Stromal cell of bone marrow (primary cell): ENCODE results near the gene INIP.

Experiments used
- DNase-seq: peaks from one replicate; pipeline ENCODE4 v3.0.0-alpha.2; 2012; ENCODE audit warnings: low read depth

INIP gene, protein sequence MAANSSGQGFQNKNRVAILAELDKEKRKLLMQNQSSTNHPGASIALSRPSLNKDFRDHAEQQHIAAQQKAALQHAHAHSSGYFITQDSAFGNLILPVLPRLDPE

GRCh38 chr9:112717661-112718331 is at the start of gene INIP:
TSS of gene INIP (minus strand) at chr9:112718117. CDS start at chr9:112716485, 1,632 bp downstream.
- DNase-seq, result peak; percentile 91

GRCh38 chr9:112765281-112765680 is 47.4 kb upstream of the INIP start:
- DNase-seq, result no peak

DNA sequence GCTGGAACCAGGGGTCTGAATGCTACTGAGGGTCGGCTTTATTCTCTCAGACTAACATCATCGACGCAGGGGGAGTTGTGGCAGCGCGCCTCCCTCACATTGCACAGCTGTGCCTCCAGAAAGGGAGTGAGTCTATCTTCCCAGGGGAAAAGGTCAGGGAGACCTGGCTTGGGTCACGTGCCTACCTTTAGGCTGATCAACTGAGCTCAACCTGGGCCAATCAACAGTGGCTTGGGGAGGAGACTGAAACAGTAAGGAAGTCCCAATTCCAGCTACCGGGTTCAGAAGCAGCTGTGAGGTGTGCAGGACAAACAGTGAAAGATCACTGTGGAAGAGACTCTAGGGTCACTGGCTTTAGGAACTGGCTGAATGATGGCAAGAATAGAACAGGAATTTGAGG is 46.9 kb upstream of the INIP start:
- DNase-seq, result no peak

DNA sequence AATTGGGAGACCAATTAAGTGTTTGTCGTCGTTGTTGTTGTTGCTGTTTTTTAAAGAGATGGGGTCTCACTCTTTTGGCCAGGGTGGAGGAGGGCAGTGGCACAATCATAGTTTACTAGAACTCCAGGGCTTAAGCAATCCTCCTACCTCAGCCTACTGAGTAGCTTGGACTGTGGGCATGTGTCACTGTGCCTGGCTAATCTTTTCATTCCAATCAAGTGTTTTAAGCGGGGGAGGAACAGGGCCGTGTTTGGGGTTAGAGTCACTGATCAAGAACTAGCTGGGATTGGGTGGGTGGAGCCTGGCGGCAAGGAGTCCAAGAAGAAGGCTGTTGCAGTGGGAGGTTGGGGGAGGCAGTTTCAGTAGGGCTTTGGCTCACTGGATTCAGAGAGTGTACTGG is 46.4 kb upstream of the INIP start:
- DNase-seq, result peak; percentile 46

DNA sequence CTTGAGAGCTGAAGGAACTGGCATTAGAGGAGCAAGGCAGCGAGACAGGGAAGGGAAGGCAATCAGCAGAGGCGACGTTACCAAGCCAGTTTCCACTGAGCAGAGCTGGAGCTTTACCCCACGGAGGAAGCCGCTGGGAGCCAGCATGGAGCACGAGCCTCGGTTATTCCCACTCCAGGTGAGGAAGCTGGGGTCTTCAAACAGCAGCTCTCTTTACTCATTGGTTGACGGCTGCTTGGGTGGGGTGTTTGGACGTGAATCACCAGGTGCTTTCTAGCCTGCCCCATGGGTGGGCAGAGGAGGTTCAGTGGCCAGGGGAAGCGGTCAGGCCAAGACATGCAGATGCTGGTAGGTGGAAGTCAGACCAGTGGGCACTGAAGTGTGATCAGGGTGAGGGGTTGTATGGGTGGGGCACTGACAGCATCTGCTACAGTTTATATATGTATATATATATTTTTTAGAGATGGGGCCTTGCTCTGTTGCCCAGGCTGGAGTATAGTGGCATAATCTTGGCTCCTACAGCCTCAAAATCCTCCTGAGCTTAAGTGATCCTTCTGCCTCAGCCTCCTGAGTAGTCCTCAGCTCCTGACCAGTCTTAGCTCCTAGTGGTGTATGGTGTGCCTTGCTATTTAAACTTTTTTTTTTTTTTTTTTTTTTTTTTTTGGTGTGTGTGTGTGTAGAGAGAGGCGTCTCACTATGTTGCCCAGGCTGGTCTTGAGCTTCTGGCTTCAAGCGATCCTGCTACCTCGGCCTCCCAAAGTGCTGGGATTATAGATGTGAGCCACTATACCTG is 45.0 kb upstream of the INIP start:
- no peak for DNase-seq

- no peak for DNase-seq
Measured at GRCh38 chr9:112761912-112762655, 44.2 kb upstream of the INIP start.

DNA sequence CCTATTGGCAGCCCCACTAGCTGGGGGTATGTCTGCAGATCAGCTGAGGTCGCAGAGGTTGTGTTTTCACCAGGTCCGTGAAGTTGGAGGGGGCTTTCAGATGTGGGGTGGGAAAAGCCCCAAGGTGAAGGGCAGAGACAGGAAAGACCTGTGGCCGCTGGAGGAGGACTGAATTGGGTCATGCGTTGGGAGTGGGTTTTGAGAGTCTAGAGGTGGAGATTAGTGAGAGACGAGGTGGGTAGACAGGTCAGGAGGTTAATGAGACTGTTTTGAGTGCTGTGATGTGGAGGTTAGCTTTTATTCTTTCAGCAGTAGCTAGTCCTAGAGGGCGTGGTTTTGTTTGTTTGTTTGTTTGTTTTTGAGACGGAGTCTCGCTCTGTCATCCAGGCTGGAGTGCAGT is 42.9 kb upstream of the INIP start:
- no peak for DNase-seq

DNA sequence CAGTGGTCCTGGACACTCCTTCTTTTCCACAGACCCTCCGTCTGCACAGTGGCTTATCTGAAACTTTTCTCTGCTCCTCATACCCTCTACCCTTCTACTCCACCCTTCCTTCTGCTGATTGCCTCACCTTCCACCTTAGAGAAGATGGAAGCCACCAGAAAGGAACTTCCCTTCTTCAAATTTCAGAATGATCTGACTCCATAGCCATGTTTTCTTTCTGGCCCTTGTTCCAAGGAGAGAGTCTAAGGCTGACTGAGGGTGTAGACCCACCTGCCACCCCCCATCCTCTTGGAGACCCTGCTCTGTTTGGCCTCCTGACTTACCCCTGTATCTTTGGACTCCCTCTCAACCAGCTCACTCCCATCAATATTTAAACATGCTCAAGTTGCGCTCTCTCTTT is 40.0 kb upstream of the INIP start:
- DNase-seq, result no peak

- no peak for DNase-seq
Measured at GRCh38 chr9:112757282-112757883, 39.5 kb upstream of the INIP start.

DNA sequence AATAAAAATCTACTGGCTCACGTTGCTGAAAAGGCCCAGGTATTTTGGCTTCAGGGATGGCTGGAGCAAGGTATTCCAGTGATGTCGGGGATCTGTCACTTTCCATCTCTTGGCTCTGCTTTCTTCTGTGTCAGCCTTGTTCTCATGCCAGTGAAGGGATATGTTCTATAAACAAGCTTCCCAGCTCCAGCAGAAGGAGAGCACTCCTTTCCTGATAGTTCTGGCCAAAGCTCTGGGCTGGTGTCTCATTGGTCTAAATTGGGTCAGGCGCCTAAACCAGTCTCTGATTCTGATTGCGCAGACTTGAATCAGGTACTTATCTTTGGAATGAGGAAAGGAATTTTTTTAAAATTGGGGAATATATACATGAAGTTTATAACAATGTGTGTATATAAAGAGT is 37.8 kb upstream of the INIP start:
- no peak for DNase-seq

DNA sequence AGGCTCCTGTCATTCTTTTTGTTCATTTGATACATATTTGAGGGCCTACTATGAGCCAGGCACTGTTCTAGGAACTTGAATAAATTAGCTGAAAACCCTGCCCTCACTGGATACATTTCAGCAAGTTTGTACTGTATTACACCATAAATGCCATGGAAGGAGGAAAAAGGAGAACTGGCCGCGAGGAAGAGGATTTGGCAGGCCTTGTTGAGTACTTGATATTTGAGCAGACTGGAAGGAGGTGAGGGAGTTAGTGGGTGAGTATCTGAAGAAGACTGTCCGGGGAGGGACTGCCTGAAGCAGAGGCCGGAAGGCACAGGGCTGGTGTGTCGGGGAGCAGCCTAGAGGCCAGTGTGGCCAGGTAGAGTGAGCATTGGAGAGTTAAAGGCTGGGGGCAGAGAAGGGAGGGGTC is 37.1 kb upstream of the INIP start:
- DNase-seq, result no peak

GRCh38 chr9:112754578-112754977 is 36.7 kb upstream of the INIP start:
- no peak for DNase-seq

- DNase-seq, result peak; percentile 75
Measured at GRCh38 chr9:112753725-112754124, 35.8 kb upstream of the INIP start.

GRCh38 chr9:112752334-112753125 is 34.6 kb upstream of the INIP start:
- DNase-seq, result no peak

DNA sequence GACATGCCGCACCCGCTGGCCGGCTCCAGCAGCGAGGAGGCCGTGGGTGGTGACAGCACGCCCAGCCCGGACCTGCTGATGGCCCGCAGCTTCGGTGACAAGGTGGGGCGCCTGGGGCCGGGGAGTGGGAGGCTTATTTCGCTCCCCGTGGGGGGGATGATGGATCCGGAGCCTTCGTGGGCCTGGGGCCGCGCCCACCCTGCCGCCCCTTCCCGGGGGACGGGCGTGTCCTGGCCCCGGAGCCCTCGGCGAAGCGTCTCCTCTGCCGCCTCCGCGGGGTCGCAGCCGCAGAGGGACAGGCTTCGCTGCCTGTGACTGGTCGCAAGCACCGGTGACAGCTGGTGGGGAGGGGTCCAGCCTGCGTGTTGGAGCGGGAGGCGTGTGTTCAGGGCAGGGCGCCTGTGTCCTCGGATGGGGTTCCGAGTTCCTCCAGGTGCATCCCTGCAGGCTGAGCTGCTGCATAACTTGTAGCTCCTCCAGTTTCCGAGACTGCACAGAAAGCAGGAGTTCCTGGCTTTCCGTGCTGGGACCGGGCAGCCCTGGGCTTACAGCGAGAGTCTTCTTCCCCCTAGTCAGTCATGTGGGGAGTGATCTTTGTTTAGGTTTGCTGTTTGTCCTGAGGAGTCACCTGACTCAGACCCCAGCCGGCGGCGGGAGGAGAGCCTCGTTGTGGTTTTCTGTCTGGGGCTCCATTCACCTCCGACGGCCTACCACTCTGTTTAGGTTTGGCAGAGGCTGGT is 33.3 kb upstream of the INIP start:
- no peak for DNase-seq

- no peak for DNase-seq
Measured at GRCh38 chr9:112750764-112751055, 32.8 kb upstream of the INIP start.

GRCh38 chr9:112750016-112750763 is 32.3 kb upstream of the INIP start, which contains the start of gene SNX30:
TSS of gene SNX30 (plus strand) at chr9:112750760. CDS start at chr9:112751002, 242 bp downstream.
- DNase-seq, result peak; percentile 82

DNA sequence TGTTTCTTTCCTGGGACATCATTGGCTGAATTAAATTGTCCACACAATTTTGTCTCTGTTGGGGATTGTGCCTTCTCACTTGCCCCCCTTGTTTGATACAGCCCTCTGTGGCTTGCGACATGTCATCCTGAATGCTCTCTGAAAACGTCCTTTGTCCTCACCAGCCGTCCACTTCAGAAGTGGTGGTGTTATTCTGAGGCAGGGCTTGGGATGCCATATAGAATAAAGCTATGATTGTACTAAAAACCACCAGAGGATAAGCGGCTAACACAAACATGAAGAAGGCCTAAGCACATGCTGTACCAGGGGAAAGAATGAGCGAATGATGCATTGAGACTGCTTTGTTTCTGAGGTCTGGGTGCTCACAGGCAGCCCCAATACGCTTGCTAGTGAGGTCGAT is 29.2 kb upstream of the INIP start:
- no peak for DNase-seq

GRCh38 chr9:112744177-112744576 is 26.3 kb upstream of the INIP start:
- no peak for DNase-seq

- DNase-seq, result no peak
Measured at GRCh38 chr9:112743216-112743836, 25.4 kb upstream of the INIP start.
